Astrocyte (in vitro differentiated cells and primary cell): ENCODE data around the gene CNOT4.

Experiments used
- CTCF ChIP-seq: IDR thresholded peaks from 2 replicates; pipeline ENCODE4 v1.5.1; 2011; ENCODE audit warnings: low read depth, mild to moderate bottlenecking, inconsistent platforms, low read length, moderate library complexity; ENCODE audit not compliant: insufficient read depth
- EZH2 ChIP-seq: IDR thresholded peaks from 2 replicates; pipeline ENCODE4 v1.6.1; 2012; ENCODE audit warnings: mild to moderate bottlenecking, low read length, inconsistent platforms; ENCODE audit not compliant: insufficient read depth

GRCh38 chr7:135416431-135416830 is 93.5 kb downstream of the CNOT4 start:
- TF ChIP-seq CTCF = no peak
- no peak for TF ChIP-seq EZH2
